GM18502 (cell line): ENCODE measurements around the gene PPFIBP2.
A peak's percentile ranks its signal among the peaks of the same experiment; 100 is the strongest.

ENCODE experiments used
- ATAC-seq: cut with Tn5 transposase; IDR thresholded peaks from one replicate; pipeline ENCODE4 v1.9.1; 2021; ENCODE audit warnings: mild to moderate bottlenecking; ENCODE audit not compliant: unreplicated experiment, poor library complexity

Gene PPFIBP2

GRCh38 chr11:7574491-7575130 is 60.8 kb downstream of the PPFIBP2 start:
- ATAC-seq, result no peak

- no peak for ATAC-seq
These were observed 62.3 kb downstream of the PPFIBP2 start for GRCh38 chr11:7575841-7576725.

- ATAC-seq, result no peak
These were observed 63.0 kb downstream of the PPFIBP2 start for GRCh38 chr11:7576726-7577290.

- ATAC-seq, result peak; percentile 49
These were observed 63.7 kb downstream of the PPFIBP2 start for GRCh38 chr11:7577291-7578190.

- ATAC-seq, result no peak
These were observed 64.6 kb downstream of the PPFIBP2 start for GRCh38 chr11:7578276-7578955.

- ATAC-seq, result no peak
These were observed 65.6 kb downstream of the PPFIBP2 start for GRCh38 chr11:7579361-7579791.

- no peak for ATAC-seq
These were observed 67.3 kb downstream of the PPFIBP2 start for GRCh38 chr11:7581021-7581590.

- no peak for ATAC-seq
These were observed 68.7 kb downstream of the PPFIBP2 start for GRCh38 chr11:7582338-7582985.

- no peak for ATAC-seq
These were observed 69.4 kb downstream of the PPFIBP2 start for GRCh38 chr11:7583248-7583647.

GRCh38 chr11:7584910-7585309 is 71.1 kb downstream of the PPFIBP2 start:
- ATAC-seq, result no peak

GRCh38 chr11:7585816-7586215 is 72.0 kb downstream of the PPFIBP2 start:
- ATAC-seq, result no peak

GRCh38 chr11:7586376-7586775 is 72.6 kb downstream of the PPFIBP2 start:
- no peak for ATAC-seq

- ATAC-seq, result no peak
These were observed 73.9 kb downstream of the PPFIBP2 start for GRCh38 chr11:7587712-7588111.

GRCh38 chr11:7589861-7590260 is 76.1 kb downstream of the PPFIBP2 start:
- ATAC-seq, result no peak

- no peak for ATAC-seq
These were observed 76.7 kb downstream of the PPFIBP2 start for GRCh38 chr11:7590529-7590928.

GRCh38 chr11:7591107-7591894 is 77.5 kb downstream of the PPFIBP2 start:
- ATAC-seq, result no peak

- no peak for ATAC-seq
These were observed 78.2 kb downstream of the PPFIBP2 start for GRCh38 chr11:7591987-7592386.

- no peak for ATAC-seq
These were observed 78.9 kb downstream of the PPFIBP2 start for GRCh38 chr11:7592711-7593110.
